COLO829 (cell line): ENCODE data around the gene PIPOX.

Experiments
- DNase-seq: peaks from one replicate; pipeline ENCODE4 v3.0.0; 2012; ENCODE audit warnings: low spot score

The PIPOX gene

DNA sequence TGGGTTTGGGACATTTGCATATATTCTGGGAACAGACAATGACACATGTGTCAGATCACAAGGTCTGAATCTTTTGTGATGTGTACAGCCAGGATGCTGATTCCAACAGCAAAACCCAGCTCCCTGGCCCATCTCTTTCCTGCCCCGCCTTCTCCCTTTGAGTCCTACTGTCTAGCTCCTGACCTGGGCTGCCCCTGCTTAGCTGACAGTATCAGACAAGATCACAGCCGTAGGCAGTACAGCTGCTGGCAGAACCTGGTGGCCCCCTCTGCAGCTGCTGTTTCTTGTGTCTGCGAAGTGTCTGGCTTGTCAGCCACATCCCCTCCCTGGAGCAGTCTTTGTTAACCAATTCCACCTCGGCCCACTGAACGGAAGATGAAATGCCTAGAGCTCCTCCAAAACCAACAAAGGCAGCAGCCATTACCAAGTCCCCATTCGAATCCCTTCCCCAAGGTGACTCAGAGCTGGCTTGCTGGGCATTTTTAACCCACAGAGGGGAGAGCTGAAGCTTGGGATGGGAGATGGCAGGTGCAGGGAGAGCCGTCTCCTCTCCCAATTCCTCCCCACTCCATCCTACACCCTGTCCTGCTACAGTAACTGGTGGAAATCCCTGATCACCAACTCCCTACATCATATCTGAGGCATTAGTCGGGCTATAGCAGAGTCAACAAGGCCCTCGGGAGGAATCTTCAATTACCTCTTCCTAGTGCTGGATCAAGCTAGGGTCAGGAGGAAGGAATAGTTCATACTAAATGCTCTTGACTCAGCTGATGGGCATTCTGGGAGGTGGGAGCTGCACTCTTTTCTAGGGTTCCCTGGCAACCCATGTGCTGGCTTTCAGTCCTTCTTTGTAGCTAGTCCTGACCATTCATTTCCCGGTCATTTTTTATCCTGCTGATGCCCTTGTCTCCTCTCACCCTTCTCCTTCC lies 5.8 kb downstream of the PIPOX start:
- no peak for DNase-seq

DNA sequence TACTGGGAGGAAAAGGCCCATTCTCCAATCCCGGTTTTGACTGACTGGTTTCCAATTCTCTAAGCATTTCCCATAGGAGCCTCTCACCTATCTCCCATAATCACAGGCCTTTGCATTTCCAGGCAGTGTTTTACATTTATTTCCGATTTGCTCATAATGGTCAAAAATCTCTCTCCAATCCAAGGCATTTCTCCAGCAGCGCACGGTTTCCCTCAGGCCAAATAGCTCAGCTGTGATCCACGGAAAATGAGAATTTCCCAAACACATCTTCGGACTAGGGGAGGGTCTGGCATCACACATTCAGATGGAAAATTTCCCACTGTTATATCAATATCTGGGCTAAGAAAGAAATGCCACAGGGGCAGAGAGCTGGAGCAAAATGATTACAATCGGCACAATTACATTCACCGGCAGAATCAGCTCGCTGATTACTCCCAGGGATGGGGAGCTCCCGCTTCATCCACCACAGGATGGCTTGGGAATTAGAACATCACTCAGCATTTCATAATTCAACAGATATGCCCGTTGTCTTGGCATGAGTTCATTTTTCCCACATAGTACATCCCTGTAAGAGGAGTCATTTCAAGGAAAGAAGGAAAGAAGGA lies 6.7 kb downstream of the PIPOX start:
- DNase-seq: no peak

DNA sequence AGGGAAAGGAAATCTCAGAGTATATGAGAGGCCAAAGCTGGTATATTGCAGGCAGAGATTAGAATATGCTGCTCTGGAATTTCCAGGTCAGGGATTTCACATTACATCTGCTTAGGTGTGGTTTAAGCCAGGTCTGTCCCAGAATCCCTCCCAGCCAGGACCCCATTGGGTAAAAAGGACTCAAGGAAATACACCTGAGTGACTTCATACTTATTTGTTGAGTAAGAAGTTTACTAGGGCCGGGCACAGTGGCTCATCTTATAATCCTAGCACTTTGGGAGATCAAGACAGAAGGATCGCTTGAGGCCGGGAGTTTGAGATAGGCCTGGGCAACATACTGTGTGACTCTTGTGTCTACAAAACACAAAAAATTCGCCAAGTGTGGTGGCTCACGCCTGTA lies 7.2 kb downstream of the PIPOX start:
- no peak for DNase-seq

DNA sequence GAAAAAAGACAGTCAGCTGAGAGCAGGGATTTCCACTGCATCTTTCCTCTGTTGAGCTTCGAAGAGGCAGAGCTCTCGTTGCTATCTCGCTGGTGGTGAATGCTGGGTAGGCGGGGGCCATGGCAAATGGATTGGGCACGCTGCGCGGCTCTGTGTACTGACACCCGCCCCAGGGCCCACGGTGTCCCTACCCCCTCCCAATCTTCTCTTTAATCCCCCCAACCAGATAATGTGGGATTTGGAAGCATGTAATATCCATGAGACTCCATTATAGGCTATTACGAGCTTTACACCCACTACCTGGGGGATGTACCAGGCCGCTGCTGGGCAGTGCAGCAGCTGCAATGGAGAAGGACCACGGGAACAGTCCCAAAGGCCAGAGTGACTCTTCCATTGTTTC lies 8.3 kb downstream of the PIPOX start:
- no peak for DNase-seq

DNA sequence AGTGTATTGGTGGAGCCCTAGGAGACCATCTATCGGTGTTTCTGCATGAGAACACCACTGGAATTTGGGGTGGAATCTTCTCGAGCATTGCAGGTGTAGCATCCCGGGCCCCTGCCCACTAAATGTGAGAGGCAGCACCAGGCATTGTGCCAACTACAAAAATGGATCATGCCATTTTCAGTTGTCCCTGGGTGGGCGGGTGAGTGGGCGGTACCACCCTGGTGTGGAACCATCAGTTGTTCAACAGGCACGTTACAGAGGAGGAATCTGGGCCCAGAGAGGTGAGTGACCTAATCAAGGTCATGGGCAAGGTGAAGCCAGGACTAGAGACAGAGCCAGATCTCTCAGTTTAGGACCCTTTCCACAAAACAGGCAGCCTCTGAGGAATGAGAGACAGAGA lies 8.8 kb downstream of the PIPOX start:
- DNase-seq: no peak

DNA sequence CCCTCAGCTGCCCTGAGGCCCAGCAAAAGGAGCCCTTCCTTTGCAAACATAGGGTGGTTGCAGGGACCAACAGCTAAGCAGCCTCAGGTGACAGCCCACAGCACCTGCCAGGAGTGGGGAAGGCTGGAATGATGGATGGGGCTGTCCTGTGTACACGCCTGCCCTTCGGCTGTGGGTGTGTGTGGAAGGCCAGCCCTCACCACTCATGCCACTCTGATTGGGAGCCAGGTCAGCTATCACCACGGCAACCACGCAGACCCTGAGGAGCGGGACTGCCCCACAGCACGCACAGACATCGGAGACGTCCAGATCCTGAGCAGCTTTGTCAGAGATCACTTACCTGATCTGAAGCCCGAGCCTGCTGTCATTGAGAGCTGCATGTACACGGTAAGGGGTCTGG lies 11.9 kb downstream of the PIPOX start:
- no peak for DNase-seq

DNA sequence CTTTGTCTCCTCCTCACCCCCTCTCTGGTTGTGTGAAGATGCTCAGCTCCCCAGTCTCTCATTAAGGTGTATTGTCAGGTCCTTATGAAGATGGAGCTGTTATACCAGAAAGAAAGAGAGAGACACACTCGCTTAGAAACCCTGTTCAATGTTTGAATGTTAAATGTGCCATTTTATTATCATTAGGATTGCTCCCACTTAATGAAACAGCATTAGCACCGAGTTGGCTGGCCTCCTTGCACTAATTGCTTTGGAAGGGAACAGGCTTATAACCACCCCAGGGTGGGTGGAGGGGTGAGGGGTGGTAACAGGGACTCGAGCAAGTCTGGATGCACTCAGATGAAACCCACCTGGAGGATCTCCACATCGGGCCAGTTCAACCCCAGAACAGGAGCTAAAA lies 14.4 kb downstream of the PIPOX start:
- DNase-seq: no peak

DNA sequence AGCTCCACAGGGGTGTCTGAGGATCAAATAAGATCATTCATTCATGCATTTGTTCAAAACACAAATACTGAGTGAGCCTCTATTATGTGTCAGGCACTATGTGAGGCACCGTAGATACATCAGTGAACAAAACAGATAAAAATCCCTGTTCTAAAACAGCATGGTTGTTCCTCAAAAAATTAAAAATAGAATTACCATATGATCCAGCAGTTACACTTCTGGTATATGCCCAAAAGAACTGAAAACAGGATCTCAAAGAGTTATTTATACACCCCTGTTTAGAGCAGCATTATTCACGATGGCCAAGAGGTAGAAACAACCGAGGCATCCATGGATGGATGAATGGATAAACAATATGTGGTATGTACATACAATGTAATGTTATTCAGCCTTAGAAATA lies 15.4 kb downstream of the PIPOX start:
- no peak for DNase-seq

DNA sequence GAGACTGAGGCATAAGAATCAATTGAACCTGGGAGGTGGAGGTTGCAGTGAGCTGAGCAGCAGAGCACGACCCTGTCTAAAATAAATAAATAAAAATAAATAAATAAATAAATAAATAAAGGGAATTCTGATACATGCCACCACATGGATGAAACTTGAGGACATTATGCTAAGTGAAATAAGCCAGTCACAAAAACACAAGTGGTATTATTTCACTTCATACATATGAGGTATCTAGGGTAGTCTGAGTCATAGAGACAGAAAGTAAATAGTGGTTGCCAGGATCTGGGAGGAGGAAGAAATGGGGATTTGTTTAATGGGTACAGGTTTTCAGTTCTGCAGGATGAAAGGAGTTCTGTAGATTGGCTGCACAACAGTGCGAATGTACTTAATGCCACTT lies 16.3 kb downstream of the PIPOX start:
- peak; percentile 47 for DNase-seq

DNA sequence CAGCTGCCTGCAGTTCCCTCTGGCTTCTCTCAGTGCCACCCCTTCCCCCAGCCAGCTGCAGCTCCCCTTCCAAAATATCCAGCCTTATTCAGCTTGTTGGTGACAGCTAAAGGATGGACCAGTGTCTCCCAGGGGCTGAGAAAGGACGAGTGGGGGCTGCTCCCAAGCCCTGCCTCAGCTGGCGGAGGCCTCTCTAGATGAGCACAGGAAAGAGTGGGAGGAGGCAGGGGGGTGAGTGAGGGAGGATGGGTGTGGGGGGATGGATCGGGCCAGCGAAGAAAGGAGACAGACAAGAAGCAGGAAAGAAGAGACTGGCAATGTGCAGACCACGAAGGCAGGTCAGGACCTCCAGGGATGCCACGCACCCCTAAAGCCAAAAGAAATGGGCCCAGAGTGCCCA lies 17.5 kb downstream of the PIPOX start:
- DNase-seq: no peak

DNA sequence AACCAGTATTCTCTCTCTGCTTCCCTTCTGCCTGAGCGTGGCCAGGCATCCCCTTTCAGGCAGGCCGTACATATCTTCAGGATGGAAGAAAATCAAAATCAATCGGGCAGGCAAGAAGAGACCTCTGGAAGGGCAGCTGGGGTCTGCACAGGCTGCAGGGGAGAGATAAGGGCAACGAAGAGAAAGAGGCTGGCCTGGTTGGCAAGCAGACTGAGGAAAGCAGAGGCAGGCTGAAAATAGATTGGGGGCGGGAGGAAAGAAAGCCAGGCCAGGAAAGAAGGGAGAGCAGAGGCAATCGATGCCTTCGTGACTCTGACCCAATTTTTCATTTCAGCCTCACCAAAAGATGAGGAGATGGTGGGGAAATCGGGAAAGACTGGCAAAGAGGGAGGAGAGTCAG lies 18.1 kb downstream of the PIPOX start:
- no peak for DNase-seq

DNA sequence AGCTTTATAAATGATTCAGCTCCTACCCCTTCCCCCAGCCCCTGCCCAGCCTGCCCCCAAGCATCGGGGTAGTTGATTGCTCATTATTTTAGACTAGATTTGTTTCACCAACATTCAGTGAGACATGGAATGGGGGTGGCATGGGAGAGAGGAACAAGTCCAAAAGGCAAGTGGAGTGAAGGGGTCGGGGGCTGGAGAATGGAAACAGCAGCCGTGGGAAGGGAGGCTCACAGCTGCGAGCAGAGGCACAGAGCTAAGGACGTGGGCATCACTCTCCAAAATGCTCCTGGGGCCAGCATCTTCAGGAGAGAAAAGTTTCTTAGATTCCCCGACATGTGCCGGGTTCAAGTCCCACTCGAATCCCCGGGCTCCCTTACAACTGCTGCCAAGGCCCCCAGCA lies 19.3 kb downstream of the PIPOX start:
- no peak for DNase-seq

DNA sequence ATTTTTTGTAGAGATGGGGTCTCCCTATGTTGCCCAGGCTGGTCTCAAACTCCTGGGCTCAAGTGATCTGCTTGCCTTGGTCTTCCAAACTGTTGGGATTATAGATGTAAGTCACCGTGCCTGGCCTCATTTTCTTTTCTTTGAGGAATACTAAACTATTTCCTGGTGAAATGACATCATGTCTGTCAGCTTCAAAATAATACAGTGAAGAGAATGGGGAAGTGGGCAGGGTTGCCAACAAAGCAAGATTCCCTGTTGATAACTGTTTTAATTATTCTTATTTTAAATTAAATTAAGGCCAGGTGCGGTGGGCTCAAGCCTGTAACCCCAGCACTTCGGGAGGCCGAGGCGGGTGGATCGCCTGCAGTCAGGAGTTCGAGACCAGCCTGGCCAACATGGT lies 21.1 kb downstream of the PIPOX start:
- DNase-seq: no peak

DNA sequence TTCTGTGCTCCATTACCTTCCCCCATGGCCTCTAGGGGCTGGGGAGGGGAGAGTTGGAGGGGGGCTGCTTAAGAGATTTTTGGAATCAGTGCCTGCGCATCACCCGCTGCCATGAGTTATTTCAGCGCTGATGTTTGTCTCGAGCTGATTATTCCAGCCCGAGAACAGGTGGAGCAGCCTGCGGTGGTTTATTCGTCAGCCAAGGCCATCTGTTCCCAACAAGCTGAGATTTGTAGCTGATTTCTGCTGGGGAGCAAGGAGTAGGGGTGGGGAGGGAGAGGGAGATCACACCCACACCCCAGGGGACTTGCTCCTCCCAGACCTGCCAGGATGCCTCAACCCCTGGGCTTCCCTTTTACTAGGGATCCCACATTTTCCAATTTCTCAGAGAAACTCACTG lies 23.1 kb downstream of the PIPOX start:
- DNase-seq: no peak

DNA sequence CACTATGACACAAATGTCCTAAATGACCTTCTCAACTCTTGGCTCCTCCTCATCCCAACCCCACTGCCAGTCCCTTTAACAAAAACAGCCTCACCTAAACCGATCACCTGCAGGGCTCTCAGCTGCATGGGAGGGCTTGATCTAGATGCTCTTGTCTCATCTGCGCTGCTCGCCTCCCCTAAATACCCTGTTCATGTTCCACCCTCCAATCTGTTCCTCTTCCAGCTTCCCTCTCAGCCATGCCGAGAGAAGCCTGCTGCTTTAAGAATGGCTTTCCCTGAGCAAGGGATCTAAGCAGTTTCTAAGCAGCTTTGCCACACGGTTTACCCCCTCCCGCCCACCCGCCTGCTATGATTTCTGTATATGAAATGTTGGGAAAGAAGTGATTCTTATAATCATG lies 23.7 kb downstream of the PIPOX start:
- no peak for DNase-seq

DNA sequence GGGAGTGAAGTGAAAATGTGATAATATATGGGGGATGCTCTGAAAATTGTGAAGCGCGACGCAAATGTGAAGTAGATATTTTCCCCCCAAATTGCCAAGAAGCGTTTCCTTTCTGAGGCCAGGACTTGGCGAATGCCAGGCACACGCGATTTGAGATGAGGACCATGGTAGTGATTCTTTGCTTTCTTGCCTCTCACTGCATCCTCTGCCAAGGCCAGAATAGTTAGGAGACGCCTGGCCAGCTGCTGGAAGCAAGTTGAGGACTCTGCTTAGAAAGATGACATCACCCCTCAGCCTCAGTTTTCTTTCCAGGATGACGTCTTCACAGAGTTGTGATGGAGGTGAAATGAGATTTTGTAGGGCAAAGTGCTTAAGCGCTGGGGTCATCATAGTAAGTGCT lies 25.9 kb downstream of the PIPOX start:
- no peak for DNase-seq

DNA sequence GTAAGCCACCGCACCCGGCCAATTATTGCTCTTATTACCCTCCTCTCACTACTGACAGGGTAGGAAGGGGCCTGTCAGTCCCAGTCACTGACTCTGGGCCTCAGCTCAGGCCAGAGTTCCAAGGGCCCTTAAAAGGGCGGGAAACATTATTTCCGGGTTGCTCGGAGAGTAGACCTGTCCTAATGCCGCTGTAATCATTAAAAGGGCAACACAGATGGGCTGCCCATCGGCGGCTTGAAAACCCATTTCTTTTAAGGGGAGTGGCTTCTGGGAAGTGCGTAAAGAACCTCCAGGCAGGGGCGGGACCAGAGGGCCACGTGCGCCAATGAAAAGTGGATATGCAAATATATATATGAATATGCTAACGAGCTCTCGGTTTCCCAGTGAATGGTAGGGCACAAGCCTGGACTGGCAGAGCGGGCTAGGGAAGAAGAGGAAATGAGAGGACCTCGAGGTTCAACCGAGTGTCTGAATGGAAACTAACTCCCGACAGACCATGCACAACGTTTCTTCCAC lies 26.6 kb downstream of the PIPOX start:
- DNase-seq: no peak

DNA sequence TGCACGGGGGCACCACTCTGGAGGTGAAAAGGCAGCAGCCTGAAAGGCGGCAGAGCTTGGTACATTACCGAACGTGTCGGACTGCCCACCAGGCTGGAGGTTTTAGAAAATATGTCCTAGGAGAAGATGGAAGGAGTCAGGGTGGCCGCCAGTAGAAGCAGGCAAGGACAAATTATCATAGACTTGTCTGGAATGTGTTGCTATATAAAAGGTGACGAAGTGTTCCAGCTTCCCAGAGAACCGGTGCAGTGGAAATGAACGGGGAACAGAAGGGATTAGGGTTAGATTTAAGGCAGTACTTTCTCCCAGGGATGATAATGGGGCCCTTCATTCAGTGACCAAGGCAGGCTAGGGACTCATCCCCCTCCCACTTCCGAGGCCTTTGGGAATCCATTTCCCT lies 27.4 kb downstream of the PIPOX start:
- no peak for DNase-seq

DNA sequence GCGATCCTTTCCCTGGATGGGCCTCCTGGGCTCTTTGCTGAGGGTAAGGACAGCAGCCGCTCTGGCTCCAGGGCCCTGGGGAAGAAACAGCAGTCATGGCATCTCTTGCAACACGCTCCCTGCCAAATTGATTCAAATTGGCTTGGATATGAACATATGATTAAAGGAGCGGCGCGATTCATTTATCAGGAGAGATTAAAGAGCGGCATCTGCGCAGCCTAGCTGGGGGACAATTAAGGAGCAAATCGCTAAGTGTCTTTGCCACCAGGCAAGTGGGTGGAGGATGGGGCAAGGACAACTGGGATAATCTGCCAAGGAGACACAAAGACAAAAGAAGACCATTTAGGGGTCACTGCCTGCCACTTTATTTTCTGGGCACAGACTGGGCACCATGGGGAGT lies 27.8 kb downstream of the PIPOX start:
- DNase-seq: no peak

DNA sequence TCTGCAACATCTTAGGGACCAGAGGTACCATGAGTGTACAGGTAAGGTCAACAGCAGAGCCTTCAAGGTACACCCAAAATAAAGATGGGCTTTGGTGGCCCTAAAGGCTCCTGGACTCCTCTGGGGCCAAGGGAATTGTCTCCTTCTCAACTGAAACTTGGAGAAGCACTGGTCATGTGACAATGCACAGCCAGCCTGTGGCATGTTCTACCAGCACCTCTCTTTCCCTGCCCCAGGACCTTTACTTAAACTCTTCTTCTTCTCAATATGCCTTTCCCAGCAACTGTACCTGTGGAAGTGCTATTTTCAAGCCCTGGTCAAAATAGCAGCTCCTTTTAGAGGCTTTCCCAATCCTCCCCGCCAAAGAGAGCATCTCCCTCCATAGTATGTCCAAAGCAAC lies 28.4 kb downstream of the PIPOX start:
- DNase-seq: no peak

DNA sequence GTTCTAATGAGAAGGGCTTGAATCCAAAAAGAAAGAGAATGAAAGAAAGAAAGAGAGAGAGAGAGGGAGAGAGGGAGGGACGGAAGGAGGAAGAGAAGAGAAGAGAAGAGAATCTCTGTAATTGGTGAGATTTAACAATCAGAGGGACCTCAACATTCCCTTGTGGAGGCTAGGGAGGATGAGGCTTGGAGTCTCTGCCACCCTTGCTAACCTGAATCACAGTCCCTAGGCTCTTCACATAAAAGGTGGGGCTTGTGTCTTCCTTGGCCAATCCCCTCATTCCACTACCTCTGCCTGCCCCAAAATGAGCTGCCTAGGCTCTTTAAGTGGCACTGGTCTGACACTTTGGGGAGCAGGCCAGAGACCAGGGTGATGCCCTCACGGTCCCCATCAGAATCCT lies 30.1 kb downstream of the PIPOX start:
- DNase-seq: no peak

DNA sequence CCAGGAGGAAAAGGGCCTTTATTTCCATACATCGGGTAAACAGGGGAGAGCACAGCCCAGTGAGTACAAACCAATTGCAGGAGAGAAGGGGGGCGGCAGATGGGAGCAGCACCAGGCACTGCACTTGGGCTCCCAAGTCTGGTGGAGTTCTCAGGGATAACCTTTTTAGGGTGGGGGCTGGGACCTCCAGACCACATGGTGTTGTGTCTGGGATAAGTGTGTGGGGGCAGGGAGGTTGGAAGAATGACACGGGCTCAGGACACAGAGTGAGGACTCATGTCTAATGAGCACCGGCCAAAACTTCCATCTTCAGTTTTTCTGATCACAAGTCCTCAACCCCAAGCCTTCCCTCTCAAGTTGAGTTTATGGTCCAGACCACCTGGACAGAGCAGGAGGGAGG lies 30.6 kb downstream of the PIPOX start:
- DNase-seq: no peak

DNA sequence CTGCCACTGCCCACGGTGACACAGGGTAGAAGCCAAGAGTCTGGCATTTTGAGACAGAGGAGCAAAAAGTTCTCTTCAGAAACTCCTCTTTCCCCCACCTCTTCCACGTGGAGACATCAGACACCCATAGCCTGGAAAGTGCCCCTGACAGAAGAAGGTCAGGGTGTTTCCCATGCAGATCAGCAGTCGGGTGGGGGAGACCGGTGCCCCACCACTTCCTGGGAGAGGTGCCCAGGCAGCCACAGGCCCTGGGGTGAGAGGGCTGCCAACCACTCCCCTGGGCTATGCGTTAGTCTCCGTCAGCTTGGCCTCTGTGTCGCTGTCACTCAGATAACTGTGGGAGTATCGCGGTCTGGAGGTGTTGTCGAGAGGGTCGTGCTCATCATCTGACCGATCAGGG lies 31.5 kb downstream of the PIPOX start:
- DNase-seq: no peak

DNA sequence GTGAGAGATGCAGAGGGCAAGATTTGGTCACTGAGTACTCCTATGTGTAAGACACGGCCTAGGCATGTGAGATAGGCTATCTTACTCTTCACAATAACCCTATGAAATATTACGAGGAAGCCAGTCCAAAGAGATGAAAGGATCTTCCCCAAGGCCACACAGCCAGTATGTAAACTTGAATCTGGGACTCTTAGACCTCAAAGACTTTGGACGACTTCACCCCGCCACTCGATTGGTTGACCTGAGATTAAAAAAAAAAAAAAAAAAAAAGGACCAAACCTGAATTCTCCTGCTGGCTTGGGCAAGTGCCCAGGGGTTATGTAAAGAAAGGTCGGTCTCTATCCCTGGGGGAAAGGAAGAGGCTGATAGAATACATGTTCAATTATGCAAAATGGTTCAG lies 33.1 kb downstream of the PIPOX start:
- DNase-seq: no peak
